SK-N-SH treated with all-trans-retinoic acid at 6 μM for 48 hours (cell line): Measurements from ENCODE around the gene GALM.

Experiments
- ARNTL ChIP-seq: fragments of 450-650 bp; formaldehyde crosslinking; IDR thresholded peaks from 2 replicates; pipeline ENCODE4 v1.5.0; 2020; ENCODE audit warnings: low read depth, mild to moderate bottlenecking, moderate library complexity, borderline replicate concordance
- ESRRG ChIP-seq: fragments of 250-450 bp; sonication (Bioruptor Pico); IDR thresholded peaks from 2 replicates; pipeline ENCODE4 v1.6.1; 2021; ENCODE audit warnings: mild to moderate bottlenecking
- RARB ChIP-seq: fragments of 250-450 bp; sonication (Bioruptor Pico); IDR thresholded peaks from 2 replicates; pipeline ENCODE4 v1.8.0; 2021; ENCODE audit warnings: mild to moderate bottlenecking, moderate library complexity
- ZFP3 ChIP-seq: fragments of 250-450 bp; sonication (Bioruptor Pico); IDR thresholded peaks from 2 replicates; pipeline ENCODE4 v1.5.0; 2020; ENCODE audit warnings: mild to moderate bottlenecking, moderate library complexity
- ZFP30 ChIP-seq: fragments of 450-650 bp; formaldehyde crosslinking; IDR thresholded peaks from 2 replicates; pipeline ENCODE4 v1.5.0; 2022; ENCODE audit warnings: mild to moderate bottlenecking, moderate library complexity
- ZNF70 ChIP-seq: fragments of 450-650 bp; formaldehyde crosslinking; IDR thresholded peaks from 2 replicates; pipeline ENCODE4 v1.5.0; 2020; ENCODE audit warnings: mild to moderate bottlenecking, moderate library complexity
- TF ChIP-seq, protein P1 (sequence below): fragments of 250-450 bp; sonication (Bioruptor Pico); IDR thresholded peaks from 2 replicates; pipeline ENCODE4 v1.8.0; 2021; ENCODE audit warnings: low read depth, mild to moderate bottlenecking, moderate library complexity, borderline replicate concordance
- TF ChIP-seq, protein P2 (sequence below): fragments of 250-450 bp; sonication (Bioruptor Pico); IDR thresholded peaks from 2 replicates; pipeline ENCODE4 v1.8.0; 2020; ENCODE audit warnings: mild to moderate bottlenecking, moderate library complexity, borderline replicate concordance
- TF ChIP-seq, protein P3 (sequence below): fragments of 250-450 bp; sonication (Bioruptor Pico); IDR thresholded peaks from 2 replicates; pipeline ENCODE4 v1.5.1; 2021; ENCODE audit warnings: mild to moderate bottlenecking, moderate library complexity

DNA sequence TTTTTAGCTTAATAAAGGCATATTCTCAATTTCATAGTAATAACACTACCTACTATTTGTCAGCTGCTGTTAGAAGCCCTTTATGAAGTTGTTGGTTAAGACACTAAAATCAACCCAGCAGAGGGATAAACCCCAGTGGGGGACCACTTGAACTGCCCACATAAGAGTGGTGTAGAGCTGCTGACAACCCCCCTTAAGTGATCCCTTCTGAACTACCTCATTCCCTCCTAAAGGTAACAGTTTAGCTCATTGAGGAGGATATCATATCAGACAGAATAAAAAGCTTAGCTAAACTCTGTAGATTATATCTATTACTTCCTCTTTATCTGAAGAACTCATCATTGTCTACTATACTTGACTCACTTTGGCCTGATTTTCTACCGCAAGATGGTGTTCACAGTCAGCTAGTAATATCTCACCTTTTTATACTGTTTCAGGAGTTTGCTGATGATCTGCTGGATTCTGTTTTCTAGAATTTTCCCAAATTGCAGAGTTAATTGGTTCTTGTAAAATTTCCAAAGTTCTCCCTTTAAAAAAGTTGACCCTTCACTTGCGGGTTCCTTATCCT, 16.2 kb downstream of the GALM start:
- TF ChIP-seq ZFP30: no peak
- TF ChIP-seq RARB (CRISPR knock-in tag): no peak
- TF ChIP-seq ZFP3 (CRISPR knock-in tag): no peak
- TF ChIP-seq, protein P1, sequence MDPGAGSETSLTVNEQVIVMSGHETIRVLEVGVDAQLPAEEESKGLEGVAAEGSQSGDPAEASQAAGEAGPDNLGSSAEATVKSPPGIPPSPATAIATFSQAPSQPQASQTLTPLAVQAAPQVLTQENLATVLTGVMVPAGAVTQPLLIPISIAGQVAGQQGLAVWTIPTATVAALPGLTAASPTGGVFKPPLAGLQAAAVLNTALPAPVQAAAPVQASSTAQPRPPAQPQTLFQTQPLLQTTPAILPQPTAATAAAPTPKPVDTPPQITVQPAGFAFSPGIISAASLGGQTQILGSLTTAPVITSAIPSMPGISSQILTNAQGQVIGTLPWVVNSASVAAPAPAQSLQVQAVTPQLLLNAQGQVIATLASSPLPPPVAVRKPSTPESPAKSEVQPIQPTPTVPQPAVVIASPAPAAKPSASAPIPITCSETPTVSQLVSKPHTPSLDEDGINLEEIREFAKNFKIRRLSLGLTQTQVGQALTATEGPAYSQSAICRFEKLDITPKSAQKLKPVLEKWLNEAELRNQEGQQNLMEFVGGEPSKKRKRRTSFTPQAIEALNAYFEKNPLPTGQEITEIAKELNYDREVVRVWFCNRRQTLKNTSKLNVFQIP (CRISPR knock-in tag): no peak
- TF ChIP-seq, protein P2, sequence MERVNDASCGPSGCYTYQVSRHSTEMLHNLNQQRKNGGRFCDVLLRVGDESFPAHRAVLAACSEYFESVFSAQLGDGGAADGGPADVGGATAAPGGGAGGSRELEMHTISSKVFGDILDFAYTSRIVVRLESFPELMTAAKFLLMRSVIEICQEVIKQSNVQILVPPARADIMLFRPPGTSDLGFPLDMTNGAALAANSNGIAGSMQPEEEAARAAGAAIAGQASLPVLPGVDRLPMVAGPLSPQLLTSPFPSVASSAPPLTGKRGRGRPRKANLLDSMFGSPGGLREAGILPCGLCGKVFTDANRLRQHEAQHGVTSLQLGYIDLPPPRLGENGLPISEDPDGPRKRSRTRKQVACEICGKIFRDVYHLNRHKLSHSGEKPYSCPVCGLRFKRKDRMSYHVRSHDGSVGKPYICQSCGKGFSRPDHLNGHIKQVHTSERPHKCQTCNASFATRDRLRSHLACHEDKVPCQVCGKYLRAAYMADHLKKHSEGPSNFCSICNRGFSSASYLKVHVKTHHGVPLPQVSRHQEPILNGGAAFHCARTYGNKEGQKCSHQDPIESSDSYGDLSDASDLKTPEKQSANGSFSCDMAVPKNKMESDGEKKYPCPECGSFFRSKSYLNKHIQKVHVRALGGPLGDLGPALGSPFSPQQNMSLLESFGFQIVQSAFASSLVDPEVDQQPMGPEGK: no peak
- no peak for TF ChIP-seq ESRRG
- TF ChIP-seq, protein P3, sequence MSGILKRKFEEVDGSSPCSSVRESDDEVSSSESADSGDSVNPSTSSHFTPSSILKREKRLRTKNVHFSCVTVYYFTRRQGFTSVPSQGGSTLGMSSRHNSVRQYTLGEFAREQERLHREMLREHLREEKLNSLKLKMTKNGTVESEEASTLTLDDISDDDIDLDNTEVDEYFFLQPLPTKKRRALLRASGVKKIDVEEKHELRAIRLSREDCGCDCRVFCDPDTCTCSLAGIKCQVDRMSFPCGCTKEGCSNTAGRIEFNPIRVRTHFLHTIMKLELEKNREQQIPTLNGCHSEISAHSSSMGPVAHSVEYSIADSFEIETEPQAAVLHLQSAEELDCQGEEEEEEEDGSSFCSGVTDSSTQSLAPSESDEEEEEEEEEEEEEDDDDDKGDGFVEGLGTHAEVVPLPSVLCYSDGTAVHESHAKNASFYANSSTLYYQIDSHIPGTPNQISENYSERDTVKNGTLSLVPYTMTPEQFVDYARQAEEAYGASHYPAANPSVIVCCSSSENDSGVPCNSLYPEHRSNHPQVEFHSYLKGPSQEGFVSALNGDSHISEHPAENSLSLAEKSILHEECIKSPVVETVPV (CRISPR knock-in tag): no peak
- TF ChIP-seq ZNF70: no peak
- TF ChIP-seq ARNTL (CRISPR knock-in tag): no peak
